Kidney capillary endothelial cell (primary cell): ENCODE results near the gene EFNA2.
"Not testable (repeated sequence)": the region's sequence is repeated elsewhere in the genome, so short reads cannot be mapped to it uniquely, and the experiment has no call there.

Experiments
- DNase-seq: peaks from one replicate; pipeline ENCODE4 v3.0.0-alpha.2; 2018; ENCODE audit warnings: low spot score

Gene EFNA2

GRCh38 chr19:1318678-1319471 is 33.2 kb downstream of the EFNA2 start:
- DNase-seq: no peak

DNA sequence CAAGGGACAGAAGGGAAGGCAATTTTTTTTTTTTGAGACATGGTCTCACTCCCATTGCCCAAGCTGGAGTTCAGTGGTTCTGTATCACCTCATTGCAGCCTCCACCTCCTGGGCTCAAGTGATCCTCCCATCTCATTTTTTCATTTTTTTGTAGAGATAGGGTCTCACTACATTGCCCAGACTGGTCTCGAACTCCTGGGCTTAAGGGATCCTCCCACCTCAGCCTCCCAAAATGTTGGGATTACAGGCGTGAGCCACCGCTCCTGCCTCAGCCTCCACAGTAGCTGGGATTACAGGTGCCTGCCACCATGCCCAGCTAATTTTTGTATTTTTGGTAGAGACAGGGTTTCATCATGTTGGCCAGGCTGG is 34.6 kb downstream of the EFNA2 start:
- DNase-seq: not testable (repeated sequence)

GRCh38 chr19:1321539-1321938 is 35.9 kb downstream of the EFNA2 start:
- no peak for DNase-seq

DNA sequence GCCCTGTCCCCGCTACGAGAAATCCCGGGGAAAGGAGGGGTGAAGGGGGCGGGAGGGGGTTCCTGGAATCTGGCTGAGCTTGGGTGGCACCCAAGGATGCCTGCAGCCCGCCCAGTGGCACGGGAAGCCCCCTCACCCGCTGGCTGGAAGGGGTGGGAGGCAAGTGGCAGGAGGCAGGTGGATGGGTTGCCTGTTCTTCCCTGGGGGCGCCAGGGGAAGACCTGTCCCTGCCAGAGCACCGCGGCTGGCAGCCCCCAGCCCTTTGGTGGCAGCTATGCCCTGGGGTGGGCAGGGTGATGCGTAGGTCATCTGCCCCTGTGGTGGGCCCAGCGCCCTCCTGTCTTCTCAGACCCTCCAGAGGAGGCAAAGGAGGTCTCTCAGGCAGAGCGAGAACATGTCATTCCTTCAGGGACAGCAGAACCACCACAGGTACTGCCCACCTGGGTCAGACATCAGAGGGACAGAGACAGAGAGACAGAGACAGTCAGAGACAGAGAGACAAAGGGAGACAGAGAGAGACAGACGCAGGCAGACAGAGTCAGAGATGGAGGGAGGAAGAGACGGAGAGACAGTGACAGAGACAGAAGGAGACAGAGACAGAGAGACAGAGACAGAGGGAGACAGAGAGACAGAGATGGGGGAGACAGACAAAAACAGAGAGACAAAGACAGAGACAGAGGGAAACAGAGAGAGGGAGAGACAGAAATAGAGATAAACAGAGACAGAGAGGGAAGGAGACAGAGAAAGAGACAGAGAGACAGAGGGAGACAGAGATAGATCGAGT is 36.7 kb downstream of the EFNA2 start:
- no peak for DNase-seq

DNA sequence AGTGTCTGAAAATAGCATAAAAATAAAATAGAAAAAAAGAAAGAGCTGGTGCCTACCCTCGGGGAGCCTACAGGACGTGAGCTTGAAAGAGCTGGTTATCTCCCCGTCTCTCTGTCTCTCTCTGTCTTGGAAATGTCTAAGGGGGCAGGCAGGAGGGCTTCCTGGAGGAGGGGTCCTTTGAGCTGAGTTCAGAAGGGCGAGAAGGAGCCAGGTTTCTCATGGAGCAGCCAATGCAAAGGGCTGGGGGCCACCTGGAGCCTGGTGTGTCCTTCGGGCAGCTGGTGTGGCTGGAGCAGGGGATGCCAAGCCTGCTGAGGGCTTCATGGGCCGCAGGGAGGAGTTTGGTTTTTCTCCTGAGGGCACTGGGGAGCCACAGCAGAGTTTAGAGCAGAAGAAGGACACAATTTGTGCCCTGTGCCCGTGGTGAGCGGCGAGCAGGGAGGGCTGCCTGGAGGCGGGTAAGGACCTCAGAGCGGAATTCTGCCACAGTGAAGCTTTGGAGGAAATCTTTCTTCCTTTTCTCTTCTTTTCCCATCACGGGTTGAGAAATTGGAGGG is 38.7 kb downstream of the EFNA2 start:
- DNase-seq: no peak

DNA sequence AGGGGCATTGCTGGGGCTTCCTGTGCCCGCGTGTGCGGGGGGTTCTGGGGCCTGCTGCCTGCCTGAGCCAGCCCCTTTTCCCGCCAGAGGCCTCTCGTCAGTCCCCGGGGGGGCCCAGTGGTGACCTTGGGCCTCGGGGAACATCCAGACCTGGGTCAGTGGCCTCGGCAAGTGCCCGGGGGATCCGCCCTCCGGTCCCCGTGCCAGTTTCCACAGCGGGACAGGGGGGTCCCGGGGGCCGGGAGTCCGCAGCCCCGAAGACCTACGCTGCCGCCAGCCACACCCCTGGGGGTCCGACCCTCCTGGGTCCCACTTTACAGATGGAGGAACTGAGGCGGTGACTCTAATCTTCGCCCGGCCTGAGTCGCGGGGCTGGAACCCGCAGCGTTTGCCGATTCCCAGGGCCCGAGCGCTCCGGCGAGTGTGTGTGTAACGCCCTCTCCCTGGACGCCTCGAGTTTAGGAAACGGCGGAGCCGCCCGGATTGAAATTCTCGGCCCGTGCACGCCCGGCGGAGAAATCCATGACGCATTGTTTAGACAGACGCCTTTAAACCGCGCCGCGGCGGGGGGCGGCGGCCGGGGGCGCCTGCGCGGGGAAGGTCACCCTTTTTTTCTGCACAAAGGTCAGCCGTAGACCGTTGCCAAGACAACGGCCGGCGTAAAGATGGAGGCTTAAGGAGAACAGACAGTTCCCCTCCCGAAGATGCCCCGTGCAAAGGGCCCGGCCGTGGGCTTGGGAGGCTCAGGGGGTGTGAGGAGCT is 39.3 kb downstream of the EFNA2 start:
- peak; percentile 81 for DNase-seq

DNA sequence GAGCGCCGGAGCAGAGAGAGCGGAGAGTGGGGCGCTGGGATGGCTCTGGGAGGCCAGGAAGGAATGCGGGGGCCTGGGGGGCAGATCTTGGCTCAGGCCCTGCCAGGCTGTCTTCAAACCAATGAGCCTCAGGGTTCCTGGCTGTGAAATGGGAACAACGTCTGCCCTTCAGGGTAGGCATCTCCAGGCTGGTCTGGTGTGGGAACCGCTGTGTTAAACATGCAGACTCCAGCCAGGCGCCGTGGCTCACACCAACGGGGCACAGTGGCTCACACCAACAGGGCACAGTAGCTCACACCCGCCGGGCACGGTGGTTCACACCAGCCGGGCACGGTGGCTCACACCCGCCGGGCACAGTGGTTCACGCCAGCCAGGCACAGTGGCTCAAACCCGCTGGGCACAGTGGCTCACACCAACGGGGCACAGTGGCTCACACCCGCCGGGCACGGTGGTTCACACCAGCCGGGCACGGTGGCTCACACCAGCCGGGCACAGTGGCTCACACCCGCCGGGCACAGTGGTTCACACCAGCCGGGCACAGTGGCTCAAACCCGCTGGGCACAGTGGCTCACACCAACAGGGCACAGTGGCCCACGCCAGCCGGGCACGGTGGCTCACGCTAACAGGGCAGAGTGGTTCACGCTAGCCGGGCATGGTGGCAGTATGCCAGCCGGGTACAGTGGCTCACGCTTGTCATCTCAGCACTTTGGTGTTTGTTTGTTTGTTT is 40.1 kb downstream of the EFNA2 start:
- no peak for DNase-seq

DNA sequence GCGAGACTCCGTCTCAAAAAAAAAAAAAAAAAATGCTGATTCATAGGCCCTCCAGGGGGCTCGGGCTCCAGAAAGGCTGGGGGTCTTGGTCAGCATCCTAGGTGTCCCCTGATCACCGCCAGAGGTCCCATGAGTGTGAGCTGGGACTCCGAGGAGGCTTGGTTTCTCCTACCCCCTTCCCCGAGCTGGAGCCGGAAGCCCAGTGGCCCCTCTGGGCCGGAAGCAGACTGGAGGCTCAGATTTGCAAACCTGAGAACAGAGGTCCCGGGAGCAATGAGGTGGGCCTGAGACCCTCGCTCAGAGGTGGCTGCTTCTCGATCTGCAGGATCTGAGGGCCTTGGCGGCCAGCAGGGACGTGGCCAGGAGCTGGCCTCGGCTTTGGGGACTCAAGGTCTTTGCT is 41.5 kb downstream of the EFNA2 start:
- no peak for DNase-seq

DNA sequence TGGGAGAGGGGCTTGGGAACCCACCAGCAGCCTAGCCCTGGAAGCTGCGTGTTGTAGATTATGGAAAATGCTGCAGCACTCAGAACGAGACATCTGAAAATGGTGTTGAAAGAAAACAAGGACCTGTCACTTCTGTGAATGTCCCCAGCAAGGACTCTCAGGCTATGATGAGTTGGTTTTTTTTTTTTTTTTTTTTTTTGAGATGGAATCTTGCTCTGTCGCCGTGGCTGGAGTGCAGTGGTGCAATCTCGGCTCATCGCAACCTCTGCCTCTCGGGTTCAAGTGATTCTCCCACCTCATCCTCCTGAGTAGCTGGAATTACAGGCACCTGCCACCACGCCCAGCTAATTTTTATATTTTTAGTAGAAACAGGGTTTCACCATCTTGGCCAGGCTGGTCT is 46.5 kb downstream of the EFNA2 start:
- not testable (repeated sequence) for DNase-seq

DNA sequence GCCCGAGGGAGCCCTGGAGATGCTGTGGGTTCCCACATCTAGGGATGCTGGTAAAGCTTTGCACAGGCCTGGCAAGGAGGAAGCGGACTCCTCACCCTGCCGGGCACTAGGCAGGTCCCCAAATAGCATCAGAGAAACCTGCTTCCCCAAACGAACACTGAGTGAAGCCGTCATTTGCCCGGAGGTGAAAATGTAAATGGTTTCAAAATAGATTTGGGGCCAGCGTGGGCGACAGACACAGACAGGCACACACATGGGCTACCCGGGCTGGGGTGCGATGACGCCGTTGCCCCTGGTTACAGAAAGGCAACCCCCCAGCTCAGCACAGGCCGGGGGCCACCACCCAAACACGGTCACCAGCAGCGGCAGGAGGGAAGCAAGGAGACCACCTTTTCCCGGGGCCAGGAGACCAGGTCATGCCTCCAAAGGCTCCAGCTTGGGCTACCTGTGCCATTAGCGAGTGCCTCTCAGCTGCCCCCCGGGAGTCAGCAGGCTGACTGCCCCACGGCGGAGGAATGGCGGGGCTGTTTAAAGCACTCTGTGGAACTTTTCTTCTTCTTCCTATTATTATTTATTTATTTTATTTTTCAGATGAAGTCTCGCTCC is 50.5 kb downstream of the EFNA2 start:
- DNase-seq: no peak

GRCh38 chr19:1340681-1341469 is 55.2 kb downstream of the EFNA2 start:
- no peak for DNase-seq

DNA sequence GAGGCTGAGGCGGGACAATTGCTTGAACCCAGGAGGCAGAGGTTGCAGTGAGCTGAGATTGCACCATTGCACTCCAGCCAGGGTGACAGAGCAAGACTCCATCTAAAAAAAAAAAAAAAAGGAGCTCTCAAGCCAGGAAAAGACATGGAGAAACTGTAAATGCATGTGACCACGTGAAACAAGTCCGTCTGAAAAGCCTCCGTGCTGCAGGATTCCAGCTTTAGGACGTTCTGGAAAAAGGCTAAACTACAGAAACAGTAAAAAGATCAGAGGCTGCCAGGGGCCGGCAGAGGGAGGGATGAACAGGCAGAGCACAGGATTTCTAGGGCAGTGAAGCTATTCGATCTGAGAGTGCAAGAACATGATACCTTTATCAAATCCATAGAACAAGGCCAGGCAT is 57.4 kb downstream of the EFNA2 start:
- no peak for DNase-seq

GRCh38 chr19:1349211-1349610 is 63.5 kb downstream of the EFNA2 start:
- DNase-seq: no peak

DNA sequence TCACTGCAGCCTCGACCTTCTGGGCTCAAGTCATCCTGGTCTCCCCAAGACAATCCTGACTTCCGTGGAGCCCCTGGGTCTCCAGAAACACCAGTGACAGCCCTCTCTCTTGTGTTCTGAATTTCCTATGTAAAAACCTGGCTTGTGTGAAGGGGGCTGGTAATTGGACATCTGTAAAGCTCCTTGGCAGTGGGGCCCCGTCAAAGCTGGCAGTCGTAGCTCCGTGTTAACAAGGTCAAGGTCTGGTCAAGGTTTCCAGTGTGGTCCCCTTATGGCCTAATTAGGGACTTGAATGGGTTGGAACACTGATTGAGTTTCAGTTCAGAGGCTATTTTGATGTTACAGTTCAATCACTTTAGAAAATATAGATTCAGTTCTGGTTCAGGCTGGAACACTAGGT is 65.2 kb downstream of the EFNA2 start:
- DNase-seq: no peak
